ENCODE results near the gene PRX.

The PRX gene

GRCh38 chr19:40417643-40417981 is 4.4 kb upstream of the PRX start:
- TF ChIP-seq, protein P1, sequence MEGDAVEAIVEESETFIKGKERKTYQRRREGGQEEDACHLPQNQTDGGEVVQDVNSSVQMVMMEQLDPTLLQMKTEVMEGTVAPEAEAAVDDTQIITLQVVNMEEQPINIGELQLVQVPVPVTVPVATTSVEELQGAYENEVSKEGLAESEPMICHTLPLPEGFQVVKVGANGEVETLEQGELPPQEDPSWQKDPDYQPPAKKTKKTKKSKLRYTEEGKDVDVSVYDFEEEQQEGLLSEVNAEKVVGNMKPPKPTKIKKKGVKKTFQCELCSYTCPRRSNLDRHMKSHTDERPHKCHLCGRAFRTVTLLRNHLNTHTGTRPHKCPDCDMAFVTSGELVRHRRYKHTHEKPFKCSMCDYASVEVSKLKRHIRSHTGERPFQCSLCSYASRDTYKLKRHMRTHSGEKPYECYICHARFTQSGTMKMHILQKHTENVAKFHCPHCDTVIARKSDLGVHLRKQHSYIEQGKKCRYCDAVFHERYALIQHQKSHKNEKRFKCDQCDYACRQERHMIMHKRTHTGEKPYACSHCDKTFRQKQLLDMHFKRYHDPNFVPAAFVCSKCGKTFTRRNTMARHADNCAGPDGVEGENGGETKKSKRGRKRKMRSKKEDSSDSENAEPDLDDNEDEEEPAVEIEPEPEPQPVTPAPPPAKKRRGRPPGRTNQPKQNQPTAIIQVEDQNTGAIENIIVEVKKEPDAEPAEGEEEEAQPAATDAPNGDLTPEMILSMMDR (conservative IDR thresholded peaks at IDR 0.05; ENCODE audit: low read depth, low read length), result no peak
- Histone ChIP-seq H4K20me1 (ENCODE audit: insufficient read depth) (no peaks in the 10 kb centered on the region), H3K36me3 (ENCODE audit: insufficient read depth) (no peaks in the 10 kb centered on the region), H3K27ac (no peak overlapping the region), H3K4me3 (IDR thresholded peaks at IDR 0.05; ENCODE audit: insufficient read depth, low read depth, low read length) (no peak overlapping the region), H3K9ac (no peak overlapping the region), H3K4me1 (ENCODE audit: low read depth, poor library complexity, severe bottlenecking) (peaks cover 20% of the 10 kb centered on the region), H2AFZ (ENCODE audit: low read depth) (no peak overlapping the region), H3K4me2 (no peak overlapping the region), H3K79me2 (ENCODE audit: insufficient read depth, low read depth) (no peaks in the 10 kb centered on the region), H3K27me3 (ENCODE audit: insufficient read depth, low read depth) (no peaks in the 10 kb centered on the region)

- Histone ChIP-seq H3K36me3 (ENCODE audit: insufficient read depth) (no peaks in the 10 kb centered on the region), H3K4me2 (peak overlapping the region; percentile 9; the same call in 1 of the 2 replicates), H3K79me2 (ENCODE audit: insufficient read depth, low read depth) (no peaks in the 10 kb centered on the region), H3K9ac (no peak overlapping the region), H3K27me3 (ENCODE audit: insufficient read depth, low read depth) (no peaks in the 10 kb centered on the region), H4K20me1 (ENCODE audit: insufficient read depth) (no peaks in the 10 kb centered on the region), H3K4me3 (IDR thresholded peaks at IDR 0.05; ENCODE audit: insufficient read depth, low read depth, low read length) (no peak overlapping the region), H2AFZ (ENCODE audit: low read depth) (peak overlapping the region; percentile 36; the same call in 1 of the 2 replicates), H3K4me1 (ENCODE audit: low read depth, poor library complexity, severe bottlenecking) (peaks cover 20% of the 10 kb centered on the region), H3K27ac (no peak overlapping the region)
- TF ChIP-seq, protein P1 (conservative IDR thresholded peaks at IDR 0.05; ENCODE audit: low read depth, low read length), result no peak
These were observed 3.9 kb upstream of the PRX start for GRCh38 chr19:40416918-40417642.

GRCh38 chr19:40415768-40416167 is 2.6 kb upstream of the PRX start:
- H3K79me2 ChIP-seq (ENCODE audit: insufficient read depth, low read depth), result no peaks in the 10 kb centered on the region
- H2AFZ ChIP-seq (ENCODE audit: low read depth), result no peak overlapping the region
- no peaks in the 10 kb centered on the region for H3K27me3 ChIP-seq (ENCODE audit: insufficient read depth, low read depth)
- H3K4me3 ChIP-seq (IDR thresholded peaks at IDR 0.05; ENCODE audit: insufficient read depth, low read depth, low read length), result no peak overlapping the region
- no peak overlapping the region for H3K27ac ChIP-seq
- no peak overlapping the region for H3K9ac ChIP-seq
- no peak overlapping the region for H3K4me2 ChIP-seq
- peaks cover 13% of the 10 kb centered on the region for H3K4me1 ChIP-seq (ENCODE audit: low read depth, poor library complexity, severe bottlenecking)
- no peaks in the 10 kb centered on the region for H4K20me1 ChIP-seq (ENCODE audit: insufficient read depth)
- no peaks in the 10 kb centered on the region for H3K36me3 ChIP-seq (ENCODE audit: insufficient read depth)
- TF ChIP-seq, protein P1 (conservative IDR thresholded peaks at IDR 0.05; ENCODE audit: low read depth, low read length), result no peak

- H3K4me1 ChIP-seq (ENCODE audit: low read depth, poor library complexity, severe bottlenecking), result peaks cover 13% of the 10 kb centered on the region
- no peaks in the 10 kb centered on the region for H3K27me3 ChIP-seq (ENCODE audit: insufficient read depth, low read depth)
- H3K27ac ChIP-seq, result no peak overlapping the region
- H2AFZ ChIP-seq (ENCODE audit: low read depth), result 0 out of 2 replicates have a peak overlapping the region, but pooled peaks have one; percentile 6
- H3K79me2 ChIP-seq (ENCODE audit: insufficient read depth, low read depth), result no peaks in the 10 kb centered on the region
- H3K4me3 ChIP-seq (IDR thresholded peaks at IDR 0.05; ENCODE audit: insufficient read depth, low read depth, low read length), result no peak overlapping the region
- TF ChIP-seq, protein P1 (conservative IDR thresholded peaks at IDR 0.05; ENCODE audit: low read depth, low read length), result no peak
- no peaks in the 10 kb centered on the region for H3K36me3 ChIP-seq (ENCODE audit: insufficient read depth)
- H3K9ac ChIP-seq, result no peak overlapping the region
- H4K20me1 ChIP-seq (ENCODE audit: insufficient read depth), result no peaks in the 10 kb centered on the region
- H3K4me2 ChIP-seq, result no peak overlapping the region
These were observed 1.7 kb upstream of the PRX start for GRCh38 chr19:40414542-40415535.
